ENCODE measurements around the gene CXXC5. TPM values are rescaled to one million over a fixed set of nuclear protein-coding genes. Genes with fewer than 3 reads are reported as not detected.

CXXC5 gene
- total RNA-seq, 1 experiment from 2014 or later = 85.0 TPM

GRCh38 chr5:139646111-139646510 is 2.0 kb upstream of the CXXC5 start:
- in situ Hi-C loops (cut with HindIII; ENCODE audit: low pct_unique_long_range_greater_than_20kb, low sequenced_read_pairs) = no loop called here
- H3K4me3 ChIP-seq (ENCODE audit: low read depth in 2 of 2, low read length in 2 of 2) = no peak overlapping the region
- H3K27me3 ChIP-seq (ENCODE audit: control insufficient read depth, insufficient read depth, low read length) = no peaks in the 10 kb centered on the region
- H3K9me3 ChIP-seq (ENCODE audit: control insufficient read depth, insufficient read depth, low read depth, low read length) = no peaks in the 10 kb centered on the region
- ATAC-seq (no peak), DNase-seq (ENCODE audit: low read depth, low spot score) (no peak)
- TF ChIP-seq CTCF (IDR thresholded peaks at IDR 0.05) (no peak), POLR2AphosphoS5 (IDR thresholded peaks at IDR 0.05; ENCODE audit: low read depth, low read length) (no peak), SIN3A (IDR thresholded peaks at IDR 0.05; ENCODE audit: borderline replicate concordance, insufficient read depth, low read depth, low read length) (no peak), REST (IDR thresholded peaks at IDR 0.05; ENCODE audit: insufficient read depth in 1 of 2, low read depth in 2 of 2, low read length in 1 of 2) (no peak), TCF7L2 (IDR thresholded peaks at IDR 0.05; ENCODE audit: low read depth, low read length) (no peak)
- ChIA-PET CTCF (no interaction called here), POLR2A (no interaction called here)
- intact Hi-C loops (cut with micrococcal nuclease; ENCODE audit: unreplicated experiment) = no loop called here
- H3K36me3 ChIP-seq (ENCODE audit: control insufficient read depth, insufficient read depth, low read length) = no peaks in the 10 kb centered on the region; the same call in 1 of the 2 replicates
- BruUV-seq (replicated peaks) = no TSS peak
- H3K27ac ChIP-seq (ENCODE audit: low read length) = no peak overlapping the region
- peaks cover 39% of the 10 kb centered on the region for H3K4me1 ChIP-seq (ENCODE audit: control insufficient read depth, insufficient read depth, low read length)

GRCh38 chr5:139646912-139647505 is 1.1 kb upstream of the CXXC5 start:
- Histone ChIP-seq H3K36me3 (ENCODE audit: control insufficient read depth, insufficient read depth, low read length) (no peaks in the 10 kb centered on the region; the same call in 1 of the 2 replicates), H3K4me3 (ENCODE audit: low read depth in 2 of 2, low read length in 2 of 2) (peak overlapping the region in 1 of 2 experiments; percentile 50; a peak in 2 of 4 replicates), H3K27ac (ENCODE audit: low read length) (peak overlapping the region; percentile 79; the same call in 1 of the 2 replicates), H3K4me1 (ENCODE audit: control insufficient read depth, insufficient read depth, low read length) (peaks cover 40% of the 10 kb centered on the region), H3K9me3 (ENCODE audit: control insufficient read depth, insufficient read depth, low read depth, low read length) (no peaks in the 10 kb centered on the region), H3K27me3 (ENCODE audit: control insufficient read depth, insufficient read depth, low read length) (no peaks in the 10 kb centered on the region)
- intact Hi-C loops (cut with micrococcal nuclease; ENCODE audit: unreplicated experiment) (no loop called here), in situ Hi-C loops (cut with HindIII; ENCODE audit: low pct_unique_long_range_greater_than_20kb, low sequenced_read_pairs) (no loop called here)
- no peak for DNase-seq (ENCODE audit: low read depth, low spot score)
- TF ChIP-seq SIN3A (IDR thresholded peaks at IDR 0.05; ENCODE audit: borderline replicate concordance, insufficient read depth, low read depth, low read length) (no peak), REST (IDR thresholded peaks at IDR 0.05; ENCODE audit: insufficient read depth in 1 of 2, low read depth in 2 of 2, low read length in 1 of 2) (no peak), CTCF (IDR thresholded peaks at IDR 0.05) (no peak)
- no TSS peak for BruUV-seq (replicated peaks)
- no peak for ATAC-seq
- POLR2A ChIA-PET = no interaction called here
- CTCF ChIA-PET = interaction anchor here (1.4 kb wide), 1 partner anchor 11 kb away, joined by 10 read pairs; no protein-coding TSS in a partner anchor

Data from Panc1 (cell line).